BJ (cell line): ENCODE data around the gene SLCO3A1. TPM values are rescaled to one million over a fixed set of nuclear protein-coding genes. Genes with fewer than 3 reads are reported as not detected.

Experiments
- CTCF ChIA-PET: fragments of 350-600 bp; formaldehyde crosslinking; extraction: SDS; loops from one replicate; lab custom pipeline; 2021; ENCODE audit warnings: antibody characterized with exemption, inconsistent platforms; lab: Yijun Ruan, JAX
- POLR2A ChIA-PET: fragments of 300-600 bp; sonication (Branson Sonifier 250); formaldehyde crosslinking; extraction: SDS; loops from one replicate; lab custom pipeline; 2021; ENCODE audit warnings: antibody characterized with exemption; lab: Charles Lee
- DNase-seq: peaks from one replicate; pipeline ENCODE4 v3.0.0-alpha.2; 2011; ENCODE audit warnings: low read depth
- H3K27me3 ChIP-seq: 2 replicates; pipeline ENCODE4 v1.6.0; 2011; ENCODE audit warnings: low read length; ENCODE audit not compliant: control insufficient read depth, insufficient read depth
- H3K36me3 ChIP-seq: 2 replicates; pipeline ENCODE4 v1.5.1; 2011; ENCODE audit warnings: low read length; ENCODE audit not compliant: control insufficient read depth, insufficient read depth
- H3K4me3 ChIP-seq: 2 replicates; pipeline ENCODE4 v1.5.1; 2011; ENCODE audit warnings: low read depth, mild to moderate bottlenecking, control low read depth, low read length
- CTCF ChIP-seq: IDR thresholded peaks from 2 replicates; pipeline ENCODE4 v1.5.1; 2011; ENCODE audit warnings: low read depth, mild to moderate bottlenecking, control low read depth, inconsistent platforms, low read length, moderate library complexity; ENCODE audit not compliant: insufficient read depth
- polyA plus RNA-seq: library from polyadenylated mRNA; depleted of rRNA; stranded (reverse); fragments of >200 nt; gene quantifications from 2 replicates; pipeline ENCODE4 v1.2.3, GENCODE V29; 2011

Gene SLCO3A1
- polyA plus RNA-seq, 1 experiment, result 7.8 TPM

- ChIA-PET POLR2A (no interaction called here), CTCF (interaction anchor here (1.2 to 6.1 kb wide), 3 partner anchors 45 to 89 kb away, joined by 3 to 29 read pairs (median 6); partner anchors contain the start of gene SLCO3A1)
- no peak for DNase-seq
Measured at GRCh38 chr15:91938136-91938535, 84.6 kb downstream of the SLCO3A1 start.

GRCh38 chr15:91939403-91939831 is 85.9 kb downstream of the SLCO3A1 start:
- Histone ChIP-seq H3K36me3 (no peaks in the 10 kb centered on the region), H3K27me3 (no peaks in the 10 kb centered on the region), H3K4me3 (no peak overlapping the region)
- DNase-seq, result no peak
- POLR2A ChIA-PET, result no interaction called here
- CTCF ChIA-PET, result interaction anchor here (1.2 to 6.1 kb wide), 2 partner anchors 47 to 86 kb away, joined by 3 to 29 read pairs; partner anchors contain the start of gene SLCO3A1
- TF ChIP-seq CTCF, result no peak

More at GRCh38 chr15:91938136-91938535, 84.6 kb downstream of the SLCO3A1 start:
- no peak for TF ChIP-seq CTCF
- no peak overlapping the region for H3K4me3 ChIP-seq
- H3K36me3 ChIP-seq, result no peaks in the 10 kb centered on the region
- no peaks in the 10 kb centered on the region for H3K27me3 ChIP-seq

- CTCF ChIA-PET, result interaction anchor here (1.2 to 6.1 kb wide), 5 partner anchors 8 to 235 kb away, joined by 5 to 29 read pairs (median 11); partner anchors contain the start of gene SLCO3A1
- TF ChIP-seq CTCF, result no peak
- H3K4me3 ChIP-seq, result no peak overlapping the region
- POLR2A ChIA-PET, result no interaction called here
- H3K27me3 ChIP-seq, result no peaks in the 10 kb centered on the region
- no peak for DNase-seq
- no peaks in the 10 kb centered on the region for H3K36me3 ChIP-seq
Measured at GRCh38 chr15:91940496-91941381, 87.2 kb downstream of the SLCO3A1 start.

GRCh38 chr15:91941871-91942658 is 88.6 kb downstream of the SLCO3A1 start:
- no peak for DNase-seq
- TF ChIP-seq CTCF, result no peak
- POLR2A ChIA-PET, result no interaction called here
- Histone ChIP-seq H3K4me3 (no peak overlapping the region), H3K36me3 (no peaks in the 10 kb centered on the region), H3K27me3 (no peaks in the 10 kb centered on the region)
- CTCF ChIA-PET, result interaction anchor here (0.9 to 6.1 kb wide), 8 partner anchors 9 to 236 kb away, joined by 3 to 29 read pairs (median 5); partner anchors contain the start of gene SLCO3A1
